Activated T-helper 17 cell treated with anti-CD3 and anti-CD28 coated beads, Interleukin-2, amount 50 U/mL, for 72 hours (primary cell): ENCODE measurements around the gene TICRR. TPM values are rescaled to one million over a fixed set of nuclear protein-coding genes. Genes with fewer than 3 reads are reported as not detected.
"Not testable (repeated sequence)": the region's sequence is repeated elsewhere in the genome, so short reads cannot be mapped to it uniquely, and the experiment has no call there.

Experiments
- ATAC-seq: fragments of 150-1000 bp; cut with Tn5 transposase; replicated peaks from 2 replicates; pipeline ENCODE4 v1.10.0; 2021; ENCODE audit warnings: mild to moderate bottlenecking, moderate library complexity
- H3K27ac Mint-ChIP-seq: one replicate; pipeline ENCODE4 v1.8.0; 2022; ENCODE audit warnings: mixed read lengths
- H3K27me3 Mint-ChIP-seq: one replicate; pipeline ENCODE4 v1.8.0; 2022; ENCODE audit warnings: mixed read lengths
- H3K36me3 Mint-ChIP-seq: one replicate; pipeline ENCODE4 v1.8.0; 2022; ENCODE audit warnings: low read depth, mild to moderate bottlenecking, mixed read lengths
- H3K4me1 Mint-ChIP-seq: one replicate; pipeline ENCODE4 v1.8.0; 2022; ENCODE audit warnings: mixed read lengths
- H3K4me3 Mint-ChIP-seq: one replicate; pipeline ENCODE4 v1.8.0; 2022; ENCODE audit warnings: mild to moderate bottlenecking, mixed read lengths
- H3K9me3 Mint-ChIP-seq: one replicate; pipeline ENCODE4 v1.8.0; 2022; ENCODE audit warnings: mixed read lengths
- total RNA-seq, 2 donors: library from RNA; stranded (reverse); gene quantifications; one replicate each; pipeline ENCODE4 v1.2.3, GENCODE V29; 2022

Gene TICRR
- total RNA-seq: 10 to 100 TPM; 15.4 to 22.7 TPM

GRCh38 chr15:89575146-89575655 lies at the start of gene TICRR:
TICRR (plus strand) TSS chr15:89575469; CDS start chr15:89575587, 118 bp downstream.
- peaks cover 11% of the 10 kb centered on the region for H3K27me3 Mint-ChIP-seq
- peaks cover 30% of the 10 kb centered on the region for H3K36me3 Mint-ChIP-seq
- ATAC-seq: peak; percentile 97
- no peaks in the 10 kb centered on the region for H3K9me3 Mint-ChIP-seq
- peak within 1 kb of the TSS; percentile 55 for H3K27ac Mint-ChIP-seq
- peak within 1 kb of the TSS; percentile 83 for H3K4me3 Mint-ChIP-seq
- peaks cover 15% of the 10 kb centered on the region for H3K4me1 Mint-ChIP-seq

- Mint-ChIP-seq H3K9me3 (no peaks in the 10 kb centered on the region), H3K27me3 (peaks cover 4% of the 10 kb centered on the region), H3K4me3 (no peak overlapping the region), H3K4me1 (no peaks in the 10 kb centered on the region), H3K27ac (no peak overlapping the region), H3K36me3 (no peaks in the 10 kb centered on the region)
- no peak for ATAC-seq
These were observed 49.1 kb upstream of the TICRR start for GRCh38 chr15:89526181-89526580.

GRCh38 chr15:89526601-89527441 lies 48.4 kb upstream of the TICRR start:
- no peak for ATAC-seq
- Mint-ChIP-seq H3K27me3 (peaks cover 4% of the 10 kb centered on the region), H3K36me3 (no peaks in the 10 kb centered on the region), H3K4me1 (no peaks in the 10 kb centered on the region), H3K9me3 (no peaks in the 10 kb centered on the region), H3K27ac (no peak overlapping the region), H3K4me3 (no peak overlapping the region)

- no peaks in the 10 kb centered on the region for H3K36me3 Mint-ChIP-seq
- ATAC-seq: no peak
- H3K27me3 Mint-ChIP-seq: no peaks in the 10 kb centered on the region
These were observed 46.4 kb upstream of the TICRR start for GRCh38 chr15:89528757-89529352.

GRCh38 chr15:89530976-89531375 lies 44.3 kb upstream of the TICRR start:
- H3K27ac Mint-ChIP-seq: no peak overlapping the region
- ATAC-seq: no peak
- no peaks in the 10 kb centered on the region for H3K9me3 Mint-ChIP-seq
- peaks cover 3% of the 10 kb centered on the region for H3K27me3 Mint-ChIP-seq
- H3K4me3 Mint-ChIP-seq: no peak overlapping the region
- no peaks in the 10 kb centered on the region for H3K36me3 Mint-ChIP-seq
- H3K4me1 Mint-ChIP-seq: no peaks in the 10 kb centered on the region

More at GRCh38 chr15:89528757-89529352, 46.4 kb upstream of the TICRR start:
- Mint-ChIP-seq H3K4me1 (no peaks in the 10 kb centered on the region), H3K4me3 (no peak overlapping the region), H3K9me3 (no peaks in the 10 kb centered on the region), H3K27ac (no peak overlapping the region)

GRCh38 chr15:89531796-89532537 lies 43.3 kb upstream of the TICRR start:
- H3K27ac Mint-ChIP-seq: no peak overlapping the region
- H3K36me3 Mint-ChIP-seq: no peaks in the 10 kb centered on the region
- H3K4me3 Mint-ChIP-seq: no peak overlapping the region
- no peak for ATAC-seq
- H3K9me3 Mint-ChIP-seq: no peaks in the 10 kb centered on the region
- H3K4me1 Mint-ChIP-seq: no peaks in the 10 kb centered on the region
- H3K27me3 Mint-ChIP-seq: peaks cover 4% of the 10 kb centered on the region

- no peaks in the 10 kb centered on the region for H3K36me3 Mint-ChIP-seq
- no peak overlapping the region for H3K4me3 Mint-ChIP-seq
- no peak for ATAC-seq
- no peak overlapping the region for H3K27ac Mint-ChIP-seq
- peaks cover 4% of the 10 kb centered on the region for H3K27me3 Mint-ChIP-seq
- H3K4me1 Mint-ChIP-seq: no peaks in the 10 kb centered on the region
- no peaks in the 10 kb centered on the region for H3K9me3 Mint-ChIP-seq
These were observed 41.3 kb upstream of the TICRR start for GRCh38 chr15:89533861-89534544.

- ATAC-seq: no peak
- peaks cover 22% of the 10 kb centered on the region for H3K27me3 Mint-ChIP-seq
These were observed 36.2 kb upstream of the TICRR start for GRCh38 chr15:89539027-89539426.

GRCh38 chr15:89542369-89542768 lies 32.9 kb upstream of the TICRR start:
- H3K4me1 Mint-ChIP-seq: no peaks in the 10 kb centered on the region
- ATAC-seq: no peak
- H3K4me3 Mint-ChIP-seq: no peak overlapping the region

More at GRCh38 chr15:89539027-89539426, 36.2 kb upstream of the TICRR start:
- Mint-ChIP-seq H3K9me3 (no peaks in the 10 kb centered on the region), H3K4me1 (no peaks in the 10 kb centered on the region), H3K27ac (no peak overlapping the region), H3K4me3 (no peak overlapping the region), H3K36me3 (no peaks in the 10 kb centered on the region)

GRCh38 chr15:89543389-89543788 lies 31.9 kb upstream of the TICRR start:
- Mint-ChIP-seq H3K4me3 (no peak overlapping the region), H3K27ac (no peak overlapping the region), H3K4me1 (no peaks in the 10 kb centered on the region), H3K36me3 (no peaks in the 10 kb centered on the region), H3K27me3 (peaks cover 22% of the 10 kb centered on the region), H3K9me3 (no peaks in the 10 kb centered on the region)
- ATAC-seq: no peak

More at GRCh38 chr15:89542369-89542768, 32.9 kb upstream of the TICRR start:
- Mint-ChIP-seq H3K27me3 (peaks cover 22% of the 10 kb centered on the region), H3K9me3 (no peaks in the 10 kb centered on the region), H3K27ac (no peak overlapping the region), H3K36me3 (no peaks in the 10 kb centered on the region)

- not testable (repeated sequence) for H3K27me3 Mint-ChIP-seq, H3K4me1 Mint-ChIP-seq, H3K27ac Mint-ChIP-seq, H3K36me3 Mint-ChIP-seq, H3K4me3 Mint-ChIP-seq, H3K9me3 Mint-ChIP-seq, ATAC-seq
These were observed 26.1 kb upstream of the TICRR start for GRCh38 chr15:89549138-89549537.

- H3K4me3 Mint-ChIP-seq: no peak overlapping the region
- no peaks in the 10 kb centered on the region for H3K4me1 Mint-ChIP-seq
- ATAC-seq: no peak
- no peak overlapping the region for H3K27ac Mint-ChIP-seq
- no peaks in the 10 kb centered on the region for H3K36me3 Mint-ChIP-seq
- peaks cover 5% of the 10 kb centered on the region for H3K27me3 Mint-ChIP-seq
- no peaks in the 10 kb centered on the region for H3K9me3 Mint-ChIP-seq
These were observed 24.8 kb upstream of the TICRR start for GRCh38 chr15:89550427-89550826.

- H3K4me1 Mint-ChIP-seq: no peaks in the 10 kb centered on the region
- no peak overlapping the region for H3K27ac Mint-ChIP-seq
- peak; percentile 65 for ATAC-seq
- H3K9me3 Mint-ChIP-seq: no peaks in the 10 kb centered on the region
- peaks cover 2% of the 10 kb centered on the region for H3K27me3 Mint-ChIP-seq
- no peaks in the 10 kb centered on the region for H3K36me3 Mint-ChIP-seq
- no peak overlapping the region for H3K4me3 Mint-ChIP-seq
These were observed 23.7 kb upstream of the TICRR start for GRCh38 chr15:89551550-89551949.

- Mint-ChIP-seq H3K9me3 (no peaks in the 10 kb centered on the region), H3K36me3 (no peaks in the 10 kb centered on the region), H3K4me3 (no peak overlapping the region), H3K27ac (no peak overlapping the region), H3K4me1 (no peaks in the 10 kb centered on the region), H3K27me3 (peaks cover 3% of the 10 kb centered on the region)
- ATAC-seq: no peak
These were observed 21.6 kb upstream of the TICRR start for GRCh38 chr15:89553632-89554031.
